SK-N-SH treated with all-trans-retinoic acid at 6 μM for 48 hours (cell line): Measurements from ENCODE around the gene RPP25L.

Source experiments
- ATAC-seq: fragments of 200-7000 bp; cut with Tn5 transposase; 3 replicates; pipeline ENCODE4 v1.9.1; 2020; ENCODE audit warnings: mild to moderate bottlenecking, moderate library complexity
- BACH2 ChIP-seq: fragments of 250-450 bp; sonication (Bioruptor Pico); IDR thresholded peaks from 2 replicates; pipeline ENCODE4 v1.9.0; 2021; ENCODE audit warnings: mild to moderate bottlenecking, borderline replicate concordance
- CREB5 ChIP-seq: fragments of 250-450 bp; sonication (Bioruptor Pico); IDR thresholded peaks from 2 replicates; pipeline ENCODE4 v1.5.1; 2020; ENCODE audit warnings: low read depth, mild to moderate bottlenecking, moderate library complexity
- CSRNP3 ChIP-seq: fragments of 250-450 bp; sonication (Bioruptor Pico); IDR thresholded peaks from 2 replicates; pipeline ENCODE4 v1.5.1; 2021; ENCODE audit warnings: mild to moderate bottlenecking, moderate library complexity
- ESRRG ChIP-seq: fragments of 250-450 bp; sonication (Bioruptor Pico); IDR thresholded peaks from 2 replicates; pipeline ENCODE4 v1.6.1; 2021; ENCODE audit warnings: mild to moderate bottlenecking
- GLIS3 ChIP-seq: fragments of 250-450 bp; sonication (Bioruptor Pico); IDR thresholded peaks from 2 replicates; pipeline ENCODE4 v1.5.0; 2020; ENCODE audit warnings: mild to moderate bottlenecking, moderate library complexity
- ISL1 ChIP-seq: fragments of 250-450 bp; sonication (Bioruptor Pico); IDR thresholded peaks from 2 replicates; pipeline ENCODE4 v2.1.2; 2022; ENCODE audit warnings: mild to moderate bottlenecking, moderate library complexity
- OSR1 ChIP-seq: fragments of 250-450 bp; sonication (Bioruptor Pico); IDR thresholded peaks from 2 replicates; pipeline ENCODE4 v1.8.0; 2022; ENCODE audit warnings: moderate library complexity, mild to moderate bottlenecking, inconsistent platforms
- PATZ1 ChIP-seq: fragments of 250-450 bp; sonication (Bioruptor Pico); IDR thresholded peaks from 2 replicates; pipeline ENCODE4 v1.8.0; 2020; ENCODE audit warnings: mild to moderate bottlenecking, moderate library complexity, borderline replicate concordance
- POU6F1 ChIP-seq: fragments of 250-450 bp; sonication (Bioruptor Pico); IDR thresholded peaks from 2 replicates; pipeline ENCODE4 v1.8.0; 2021; ENCODE audit warnings: low read depth, mild to moderate bottlenecking, moderate library complexity, borderline replicate concordance
- PPARA ChIP-seq: fragments of 250-450 bp; sonication (Bioruptor Pico); IDR thresholded peaks from 2 replicates; pipeline ENCODE4 v1.5.0; 2020; ENCODE audit warnings: mild to moderate bottlenecking, borderline replicate concordance
- RARB ChIP-seq: fragments of 250-450 bp; sonication (Bioruptor Pico); IDR thresholded peaks from 2 replicates; pipeline ENCODE4 v1.8.0; 2021; ENCODE audit warnings: mild to moderate bottlenecking, moderate library complexity
- SNAI2 ChIP-seq: fragments of 250-450 bp; sonication (Bioruptor Pico); IDR thresholded peaks from 2 replicates; pipeline ENCODE4 v1.5.0; 2020; ENCODE audit warnings: mild to moderate bottlenecking, moderate library complexity
- TCF4 ChIP-seq: fragments of 250-450 bp; sonication (Bioruptor Pico); IDR thresholded peaks from 2 replicates; pipeline ENCODE4 v1.8.0; 2021; ENCODE audit warnings: mild to moderate bottlenecking, moderate library complexity, borderline replicate concordance
- TOX ChIP-seq: fragments of 250-450 bp; sonication (Bioruptor Pico); IDR thresholded peaks from 2 replicates; pipeline ENCODE4 v1.8.0; 2021; ENCODE audit warnings: mild to moderate bottlenecking, moderate library complexity, borderline replicate concordance
- TSHZ2 ChIP-seq: fragments of 250-450 bp; sonication (Bioruptor Pico); IDR thresholded peaks from 2 replicates; pipeline ENCODE4 v1.5.0; 2020; ENCODE audit warnings: mild to moderate bottlenecking, moderate library complexity
- ZFP3 ChIP-seq: fragments of 250-450 bp; sonication (Bioruptor Pico); IDR thresholded peaks from 2 replicates; pipeline ENCODE4 v1.5.0; 2020; ENCODE audit warnings: mild to moderate bottlenecking, moderate library complexity
- ZFP30 ChIP-seq: fragments of 450-650 bp; formaldehyde crosslinking; IDR thresholded peaks from 2 replicates; pipeline ENCODE4 v1.5.0; 2022; ENCODE audit warnings: mild to moderate bottlenecking, moderate library complexity
- ZNF565 ChIP-seq: fragments of 450-650 bp; formaldehyde crosslinking; conservative IDR thresholded peaks from 2 replicates; pipeline ENCODE4 v1.5.0; 2020; ENCODE audit warnings: low read depth, mild to moderate bottlenecking, moderate library complexity
- ZNF70 ChIP-seq: fragments of 450-650 bp; formaldehyde crosslinking; IDR thresholded peaks from 2 replicates; pipeline ENCODE4 v1.5.0; 2020; ENCODE audit warnings: mild to moderate bottlenecking, moderate library complexity
- ZNF8 ChIP-seq: fragments of 450-650 bp; formaldehyde crosslinking; IDR thresholded peaks from 2 replicates; pipeline ENCODE4 v1.5.0; 2020; ENCODE audit warnings: mild to moderate bottlenecking, moderate library complexity

RPP25L gene

GRCh38 chr9:34633851-34634550, 22.1 kb upstream of the RPP25L start:
- ATAC-seq: peak; percentile 60
- TF ChIP-seq OSR1 (CRISPR knock-in tag) (no peak), ZNF70 (CRISPR knock-in tag) (no peak), ISL1 (CRISPR knock-in tag) (no peak), POU6F1 (CRISPR knock-in tag) (no peak), PATZ1 (CRISPR knock-in tag) (no peak), ZNF8 (CRISPR knock-in tag) (no peak), TCF4 (CRISPR knock-in tag) (no peak), BACH2 (CRISPR knock-in tag) (no peak)

- no peak for ATAC-seq
- TF ChIP-seq CREB5: no peak
- no peak for TF ChIP-seq POU6F1 (CRISPR knock-in tag)
- TF ChIP-seq TCF4 (CRISPR knock-in tag): no peak
- no peak for TF ChIP-seq PPARA (CRISPR knock-in tag)
- no peak for TF ChIP-seq TOX (CRISPR knock-in tag)
- no peak for TF ChIP-seq ZNF8 (CRISPR knock-in tag)
- TF ChIP-seq ISL1 (CRISPR knock-in tag): no peak
- TF ChIP-seq ZNF70 (CRISPR knock-in tag): no peak
- no peak for TF ChIP-seq ESRRG (CRISPR knock-in tag)
- TF ChIP-seq OSR1 (CRISPR knock-in tag): no peak
- TF ChIP-seq, all 23 proteins: peak for 0
These were observed 21.3 kb upstream of the RPP25L start for GRCh38 chr9:34633166-34633565.

GRCh38 chr9:34630402-34631154, 18.7 kb upstream of the RPP25L start:
- no peak for ATAC-seq
- no peak for TF ChIP-seq OSR1 (CRISPR knock-in tag)
- TF ChIP-seq TCF4 (CRISPR knock-in tag): no peak
- no peak for TF ChIP-seq ZNF8 (CRISPR knock-in tag)
- TF ChIP-seq SNAI2: no peak
- no peak for TF ChIP-seq GLIS3 (CRISPR knock-in tag)
- no peak for TF ChIP-seq ZNF565
- TF ChIP-seq PPARA (CRISPR knock-in tag): no peak
- no peak for TF ChIP-seq CSRNP3 (CRISPR knock-in tag)
- no peak for TF ChIP-seq ZFP3
- TF ChIP-seq ZFP30 (CRISPR knock-in tag): no peak
- TF ChIP-seq ISL1 (CRISPR knock-in tag): no peak
- TF ChIP-seq RARB: no peak
- no peak for TF ChIP-seq TSHZ2
- TF ChIP-seq TOX (CRISPR knock-in tag): no peak
- TF ChIP-seq PATZ1 (CRISPR knock-in tag): no peak
